B cell (primary cell): ENCODE results near the gene DUT. TPM values are rescaled to one million over a fixed set of nuclear protein-coding genes. Genes with fewer than 3 reads are reported as not detected.

Source experiments
- ATAC-seq: fragments of 200-7000 bp; cut with Tn5 transposase; one replicate; pipeline ENCODE4 v1.10.0; 2021; ENCODE audit warnings: low read depth, mild to moderate bottlenecking, moderate number of reproducible peaks, moderate library complexity
- CTCF ChIA-PET: fragments of 350-600 bp; sonication (Branson Sonifier 250); formaldehyde crosslinking; loops from one replicate; lab custom pipeline; 2021; ENCODE audit warnings: antibody characterized with exemption, inconsistent platforms; lab: Charles Lee
- POLR2A ChIA-PET: fragments of 350-600 bp; sonication (Branson Sonifier 250); formaldehyde crosslinking; loops from one replicate; lab custom pipeline; 2021; ENCODE audit warnings: antibody characterized with exemption; lab: Charles Lee
- DNase-seq: peaks from one replicate; pipeline ENCODE4 v3.0.0; 2013
- H2AFZ ChIP-seq: 2 replicates; pipeline ENCODE4 v1.6.1; 2012; ENCODE audit warnings: mild to moderate bottlenecking, low read depth, low read length; ENCODE audit not compliant: insufficient read depth, poor library complexity, severe bottlenecking
- H3K27ac ChIP-seq, 2 donors: 1 replicate in 1 of 2; 2 replicates in 1 of 2; pipeline ENCODE4 v1.5.1; 2012 to 2013; ENCODE audit warnings: low read length in 2 of 2, mild to moderate bottlenecking in 2 of 2, moderate library complexity in 1 of 2
- H3K27me3 ChIP-seq, 4 experiments: fragments of 200-600 bp in 1 of 4; sonication (generic) in 1 of 4; replicated peaks in 1 of 4; 1 replicate in 2 of 4; 2 replicates in 2 of 4; pipeline versions ENCODE4 v1.6.1 to v1.7.0; 2013 to 2016; ENCODE audit warnings: low read length in 3 of 4, mild to moderate bottlenecking in 2 of 4, mixed read lengths in 1 of 4, moderate library complexity in 1 of 4; ENCODE audit not compliant: insufficient read depth in 4 of 4, control insufficient read depth in 3 of 4; ENCODE audit errors: control extremely low read depth in 1 of 4
- H3K36me3 ChIP-seq, 2 experiments: replicated peaks in 1 of 2; 1 replicate in 1 of 2; 2 replicates in 1 of 2; pipeline versions ENCODE4 v1.6.1 to v1.7.1; 2013; ENCODE audit warnings: low read length in 1 of 2; ENCODE audit not compliant: insufficient read depth in 2 of 2, control insufficient read depth in 1 of 2; ENCODE audit errors: control extremely low read depth in 1 of 2, extremely low read depth in 1 of 2
- H3K4me1 ChIP-seq, 2 donors: fragments of 200-600 bp in 1 of 2; sonication (generic) in 1 of 2; 1 replicate in 1 of 2; 2 replicates in 1 of 2; pipeline versions ENCODE4 v1.5.1 to v1.6.1; 2013 to 2017; ENCODE audit warnings: low read length in 2 of 2; ENCODE audit not compliant: control insufficient read depth in 2 of 2, insufficient read depth in 2 of 2
- H3K4me2 ChIP-seq: replicated peaks from 2 replicates; pipeline ENCODE3; 2012; ENCODE audit warnings: mild to moderate bottlenecking, low read depth, low read length; ENCODE audit not compliant: poor library complexity, severe bottlenecking
- H3K4me3 ChIP-seq, 5 experiments: fragments of 200-600 bp in 1 of 5; sonication (generic) in 1 of 5; 1 replicate in 3 of 5; 2 replicates in 2 of 5; pipeline versions ENCODE4 v1.5.1 to v1.7.0; 2011 to 2016; ENCODE audit warnings: low read length in 4 of 5, mild to moderate bottlenecking in 4 of 5, low read depth in 2 of 5, control low read depth in 1 of 5, moderate library complexity in 1 of 5; ENCODE audit not compliant: insufficient read depth in 1 of 5; ENCODE audit errors: control extremely low read depth in 1 of 5, extremely low read depth in 1 of 5
- H3K79me2 ChIP-seq: fragments of 200-600 bp; sonication (generic); one replicate; pipeline ENCODE4 v1.6.0; 2016; ENCODE audit warnings: low read length; ENCODE audit not compliant: control insufficient read depth, insufficient read depth
- H3K9ac ChIP-seq: fragments of 200-600 bp; sonication (generic); 2 replicates; pipeline ENCODE4 v1.6.1; 2017; ENCODE audit warnings: mild to moderate bottlenecking, low read length, moderate library complexity
- H3K9me3 ChIP-seq, 3 donors: one replicate each; pipeline versions ENCODE4 v1.6.1 to v1.7.1; 2013; ENCODE audit warnings: low read length in 2 of 3; ENCODE audit not compliant: control insufficient read depth in 2 of 3, insufficient read depth in 1 of 3; ENCODE audit errors: control extremely low read depth in 1 of 3
- H4K20me1 ChIP-seq: 2 replicates; pipeline ENCODE4 v1.6.0; 2012; ENCODE audit warnings: mild to moderate bottlenecking, low read length; ENCODE audit not compliant: insufficient read depth, control insufficient read depth, poor library complexity, severe bottlenecking
- H3K27ac Mint-ChIP-seq: one replicate; pipeline ENCODE4 v1.8.0; 2021; ENCODE audit warnings: mixed read lengths
- H3K27me3 Mint-ChIP-seq: one replicate; pipeline ENCODE4 v1.8.0; 2021; ENCODE audit warnings: mixed read lengths
- H3K4me1 Mint-ChIP-seq: one replicate; pipeline ENCODE4 v1.8.0; 2021; ENCODE audit warnings: mixed read lengths
- H3K4me3 Mint-ChIP-seq: one replicate; pipeline ENCODE4 v1.8.0; 2021; ENCODE audit warnings: mixed read lengths
- H3K9me3 Mint-ChIP-seq: one replicate; pipeline ENCODE4 v1.8.0; 2022; ENCODE audit warnings: mixed read lengths; ENCODE audit not compliant: insufficient read depth
- EZH2 ChIP-seq: IDR thresholded peaks from 2 replicates; pipeline ENCODE4 v1.6.1; 2012; ENCODE audit warnings: borderline replicate concordance, low read depth, mild to moderate bottlenecking, moderate library complexity, low read length; ENCODE audit not compliant: insufficient read depth, poor library complexity, severe bottlenecking
- WGBS: methylation state at CpG from one replicate; pipeline ENCODE4 v1.1.5; 2013; ENCODE audit warnings: missing lambda C conversion rate; ENCODE audit not compliant: insufficient coverage; 5-methylcytosine and 5-hydroxymethylcytosine counted together
- intact Hi-C: fragments of 100-400 bp; cut with micrococcal nuclease; formaldehyde crosslinking; loops from one replicate; pipeline ENCODE4 v1.10.0; 2022
- polyA plus RNA-seq: library from polyadenylated mRNA; depleted of rRNA; stranded (reverse); fragments of >200 nt; gene quantifications from 2 replicates; pipeline ENCODE4 v1.2.3, GENCODE V29; 2012
- total RNA-seq, 2 donors: library from RNA; stranded (reverse); fragments of 120-200 nt in 1 of 2; gene quantifications; 1 replicate in 1 of 2; 2 replicates in 1 of 2; pipeline versions ENCODE4 v1.2.3 to v1.2.4, GENCODE V29; 2013 to 2022
- TF ChIP-seq, protein P1 (sequence below): fragments of 200-600 bp; IDR thresholded peaks from one replicate; pipeline ENCODE4 v1.8.0; 2022; ENCODE audit warnings: antibody characterized with exemption, mild to moderate bottlenecking

The DUT gene
- total and polyA plus RNA-seq, 2 donors (not counting 1 experiment from before 2014, with no cell fraction given), result 59.5 to 84.7 TPM

DNA sequence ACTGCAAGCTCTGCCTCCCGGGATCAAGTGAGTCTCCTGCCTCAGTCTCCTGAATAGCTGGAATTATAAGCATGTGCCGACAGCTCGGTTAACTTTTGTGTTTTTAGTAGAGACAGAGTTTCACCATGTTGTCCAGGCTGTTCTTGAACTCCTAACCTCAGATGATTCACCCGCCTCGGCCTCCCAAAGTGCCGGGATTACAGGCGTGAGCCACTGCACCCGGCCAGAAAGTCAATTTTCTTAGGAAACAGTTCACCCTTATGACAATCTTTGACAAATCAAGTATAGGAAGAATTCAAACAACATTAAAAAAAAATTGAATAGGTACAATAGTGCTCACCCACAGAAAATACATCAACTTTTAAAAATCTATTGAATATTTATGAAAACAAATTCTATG lies 23.6 kb upstream of the DUT start:
- H3K36me3 ChIP-seq, result no peaks in the 10 kb centered on the region
- Mint-ChIP-seq H3K4me1 (no peaks in the 10 kb centered on the region), H3K9me3 (no peaks in the 10 kb centered on the region), H3K27me3 (no peaks in the 10 kb centered on the region), H3K27ac (no peak overlapping the region), H3K4me3 (no peak overlapping the region)
- no peak for ATAC-seq
- ChIA-PET POLR2A (no interaction called here), CTCF (interaction anchor here (1.6 kb wide), 1 partner anchor 22 kb away, joined by 3 read pairs; no protein-coding TSS in a partner anchor)
- H3K79me2 ChIP-seq, result no peaks in the 10 kb centered on the region
- H4K20me1 ChIP-seq, result no peaks in the 10 kb centered on the region
- H2AFZ ChIP-seq, result no peak overlapping the region
- H3K4me2 ChIP-seq, result no peak overlapping the region
- H3K9me3 ChIP-seq, result no peaks in the 10 kb centered on the region
- intact Hi-C loops, result no loop called here
- no peaks in the 10 kb centered on the region for H3K27me3 ChIP-seq
- WGBS, result 94% methylated on average over 3 of the region's 8 CpGs
- H3K27ac ChIP-seq, result no peak overlapping the region
- no peaks in the 10 kb centered on the region for H3K4me1 ChIP-seq
- H3K9ac ChIP-seq, result no peak overlapping the region
- TF ChIP-seq EZH2, result no peak
- TF ChIP-seq, protein P1, sequence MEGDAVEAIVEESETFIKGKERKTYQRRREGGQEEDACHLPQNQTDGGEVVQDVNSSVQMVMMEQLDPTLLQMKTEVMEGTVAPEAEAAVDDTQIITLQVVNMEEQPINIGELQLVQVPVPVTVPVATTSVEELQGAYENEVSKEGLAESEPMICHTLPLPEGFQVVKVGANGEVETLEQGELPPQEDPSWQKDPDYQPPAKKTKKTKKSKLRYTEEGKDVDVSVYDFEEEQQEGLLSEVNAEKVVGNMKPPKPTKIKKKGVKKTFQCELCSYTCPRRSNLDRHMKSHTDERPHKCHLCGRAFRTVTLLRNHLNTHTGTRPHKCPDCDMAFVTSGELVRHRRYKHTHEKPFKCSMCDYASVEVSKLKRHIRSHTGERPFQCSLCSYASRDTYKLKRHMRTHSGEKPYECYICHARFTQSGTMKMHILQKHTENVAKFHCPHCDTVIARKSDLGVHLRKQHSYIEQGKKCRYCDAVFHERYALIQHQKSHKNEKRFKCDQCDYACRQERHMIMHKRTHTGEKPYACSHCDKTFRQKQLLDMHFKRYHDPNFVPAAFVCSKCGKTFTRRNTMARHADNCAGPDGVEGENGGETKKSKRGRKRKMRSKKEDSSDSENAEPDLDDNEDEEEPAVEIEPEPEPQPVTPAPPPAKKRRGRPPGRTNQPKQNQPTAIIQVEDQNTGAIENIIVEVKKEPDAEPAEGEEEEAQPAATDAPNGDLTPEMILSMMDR, result no peak
- no peak for DNase-seq
- no peak overlapping the region for H3K4me3 ChIP-seq

DNA sequence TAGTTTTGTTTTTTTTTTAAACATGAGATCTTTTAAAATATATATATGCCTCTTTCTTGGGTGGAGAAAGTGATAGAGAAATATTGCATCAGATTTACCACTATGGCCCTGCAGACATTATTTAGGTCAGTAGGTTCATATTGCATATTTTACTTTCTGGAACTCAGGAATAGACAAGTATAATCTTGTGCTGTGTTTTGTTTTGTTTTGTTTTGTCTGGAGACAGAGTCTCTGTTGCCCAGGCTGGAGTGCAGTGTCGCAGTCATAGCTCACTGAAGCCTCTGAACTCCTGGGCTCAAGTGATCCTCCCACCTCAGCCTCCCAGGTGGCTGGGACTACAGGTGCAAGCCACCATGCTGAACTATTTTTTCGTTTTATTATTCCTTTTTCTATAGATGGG lies 21.5 kb upstream of the DUT start:
- Histone ChIP-seq H3K27me3 (no peaks in the 10 kb centered on the region), H3K79me2 (no peaks in the 10 kb centered on the region), H3K4me3 (no peak overlapping the region), H3K4me1 (no peaks in the 10 kb centered on the region), H4K20me1 (no peaks in the 10 kb centered on the region), H3K27ac (no peak overlapping the region), H3K9ac (no peak overlapping the region), H3K9me3 (no peaks in the 10 kb centered on the region), H3K4me2 (no peak overlapping the region), H2AFZ (no peak overlapping the region), H3K36me3 (no peaks in the 10 kb centered on the region)
- CTCF ChIA-PET, result no interaction called here
- H3K9me3 Mint-ChIP-seq, result no peaks in the 10 kb centered on the region
- WGBS, result 90% methylated on average over 1 of the region's 2 CpGs
- H3K4me1 Mint-ChIP-seq, result no peaks in the 10 kb centered on the region
- DNase-seq (no peak), ATAC-seq (no peak)
- H3K4me3 Mint-ChIP-seq, result no peak overlapping the region
- TF ChIP-seq EZH2, result no peak
- TF ChIP-seq, protein P1, result no peak
- intact Hi-C loops, result no loop called here
- no peak overlapping the region for H3K27ac Mint-ChIP-seq
- POLR2A ChIA-PET, result no interaction called here
- H3K27me3 Mint-ChIP-seq, result no peaks in the 10 kb centered on the region
